Mesenteric fat pad (tissue), 1 donor: ENCODE results near the gene C19orf47. TPM values are rescaled to one million over a fixed set of nuclear protein-coding genes. Genes with fewer than 3 reads are reported as not detected.

ENCODE experiments used
- DNase-seq: peaks from one replicate; pipeline ENCODE4 v3.0.0-alpha.2; 2020; ENCODE audit warnings: low spot score
- total RNA-seq: library from RNA; stranded (reverse); fragmentation: NEBNext Ultra II Directional; extraction: Animal tissue kit (Norgen Biotek cat#: 25700); gene quantifications from one replicate; pipeline ENCODE4 v1.2.1, GENCODE V29; 2021
- donor health status: DM: yes; HTN: yes; CAD: no.

The C19orf47 gene
- total RNA-seq, 1 donor from 2014 or later: 13.0 TPM

DNA sequence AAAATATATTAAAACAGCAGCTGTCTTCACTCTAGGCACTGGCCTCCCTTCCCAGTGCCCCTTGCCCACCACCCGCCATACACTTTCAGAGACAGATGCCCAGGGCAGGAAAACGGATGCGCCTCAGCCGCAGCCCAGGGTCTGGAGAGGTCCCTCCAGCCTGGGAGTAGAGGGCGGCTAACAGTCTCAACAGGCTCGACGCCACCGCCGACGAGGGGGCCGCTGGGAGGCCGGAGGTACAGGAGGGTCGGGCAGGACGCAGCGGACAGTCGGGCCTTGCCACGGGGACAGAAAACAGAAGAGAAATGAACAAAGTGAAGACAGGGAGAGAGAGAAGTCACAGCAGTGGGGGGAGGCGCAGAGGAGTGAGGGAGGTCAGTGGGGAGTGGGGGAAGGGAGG is 27.1 kb downstream of the C19orf47 start:
- DNase-seq: no peak

DNA sequence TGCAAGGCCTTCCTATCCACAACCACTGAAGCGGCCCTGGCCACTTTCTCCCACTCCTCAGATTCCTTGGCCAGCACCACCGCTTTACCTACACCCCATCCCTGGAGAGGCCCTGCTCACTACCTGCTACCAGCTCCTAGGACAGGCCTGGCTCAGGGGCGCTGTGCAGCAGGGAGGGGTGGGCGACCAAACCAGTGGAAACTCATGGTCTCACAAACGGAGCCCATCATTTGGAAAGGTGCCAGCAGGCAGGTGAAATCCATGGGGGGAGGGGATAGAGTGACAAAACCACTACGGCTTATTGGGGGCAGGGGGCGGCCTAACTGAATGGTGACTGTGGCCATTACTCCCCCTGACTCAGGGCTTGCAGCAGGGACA is 27.6 kb downstream of the C19orf47 start:
- no peak for DNase-seq

DNA sequence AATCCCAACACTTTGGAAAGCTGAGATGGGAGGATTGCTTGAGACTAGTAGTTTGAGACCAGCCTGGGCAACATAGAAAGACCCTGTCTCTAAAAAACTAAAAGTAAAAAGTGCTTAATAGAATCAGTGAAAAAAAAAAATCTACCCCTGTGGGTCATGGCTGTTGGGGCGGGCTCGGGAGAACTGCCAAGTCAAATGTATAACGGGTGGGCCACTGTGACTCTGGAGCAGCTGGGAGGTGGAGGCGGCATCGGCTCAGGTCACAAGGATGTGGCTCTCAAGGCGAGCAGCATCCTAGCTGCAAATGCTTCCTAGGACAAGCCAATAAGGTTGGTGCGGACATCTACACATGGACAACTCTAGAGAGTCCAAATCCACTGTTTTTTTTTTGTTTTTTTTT is 30.9 kb downstream of the C19orf47 start:
- DNase-seq: no peak

DNA sequence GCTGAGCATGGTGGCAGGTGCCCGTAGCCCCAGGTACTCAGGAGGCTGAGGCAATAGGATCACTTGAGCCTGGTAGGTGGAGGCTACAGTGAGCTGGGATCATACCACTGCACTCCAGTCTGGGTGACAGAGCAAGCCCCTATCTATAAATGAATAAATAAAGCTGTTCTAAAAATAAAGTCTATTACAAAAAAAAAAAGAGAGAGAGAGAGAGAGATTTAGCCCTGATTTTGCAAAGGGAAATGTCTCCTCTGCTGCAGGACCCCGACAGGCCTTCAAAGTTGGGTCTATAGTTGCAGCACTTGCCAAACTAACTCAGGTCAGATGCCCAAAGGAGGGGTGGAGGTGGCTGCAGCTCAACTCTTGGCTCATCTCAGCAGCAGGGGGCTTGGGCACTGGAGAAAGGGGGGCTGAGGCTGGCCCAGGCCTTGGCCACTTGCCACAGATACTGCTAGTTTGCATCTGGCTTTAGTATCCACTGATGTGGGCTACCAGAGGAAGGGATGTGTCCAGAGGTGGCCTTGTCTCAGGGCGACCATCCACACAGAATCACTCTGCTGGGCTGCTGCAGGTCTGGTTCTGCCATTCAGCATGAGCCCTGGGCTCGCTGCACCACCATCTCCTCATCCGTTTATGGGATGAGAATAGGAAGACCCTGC is 32.3 kb downstream of the C19orf47 start:
- no peak for DNase-seq

DNA sequence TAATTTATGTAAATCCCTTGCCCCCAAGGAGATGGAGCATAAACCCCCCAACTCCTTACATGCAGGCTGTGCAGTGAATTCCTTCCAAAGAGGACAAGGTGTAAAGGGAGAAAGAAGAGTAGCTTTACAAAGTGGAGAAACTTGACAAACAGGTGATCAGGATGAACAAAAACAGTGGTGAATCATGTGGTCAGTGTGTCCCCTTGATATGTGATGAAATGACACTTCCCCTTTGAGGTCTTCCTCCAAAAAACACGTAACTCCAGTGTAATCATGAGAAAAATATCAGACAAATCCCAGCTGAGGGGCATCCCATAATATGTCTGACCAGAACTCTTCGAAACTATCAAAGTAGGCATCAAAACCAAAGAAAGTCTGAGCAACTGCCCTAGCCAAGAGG is 33.5 kb downstream of the C19orf47 start:
- DNase-seq: no peak

DNA sequence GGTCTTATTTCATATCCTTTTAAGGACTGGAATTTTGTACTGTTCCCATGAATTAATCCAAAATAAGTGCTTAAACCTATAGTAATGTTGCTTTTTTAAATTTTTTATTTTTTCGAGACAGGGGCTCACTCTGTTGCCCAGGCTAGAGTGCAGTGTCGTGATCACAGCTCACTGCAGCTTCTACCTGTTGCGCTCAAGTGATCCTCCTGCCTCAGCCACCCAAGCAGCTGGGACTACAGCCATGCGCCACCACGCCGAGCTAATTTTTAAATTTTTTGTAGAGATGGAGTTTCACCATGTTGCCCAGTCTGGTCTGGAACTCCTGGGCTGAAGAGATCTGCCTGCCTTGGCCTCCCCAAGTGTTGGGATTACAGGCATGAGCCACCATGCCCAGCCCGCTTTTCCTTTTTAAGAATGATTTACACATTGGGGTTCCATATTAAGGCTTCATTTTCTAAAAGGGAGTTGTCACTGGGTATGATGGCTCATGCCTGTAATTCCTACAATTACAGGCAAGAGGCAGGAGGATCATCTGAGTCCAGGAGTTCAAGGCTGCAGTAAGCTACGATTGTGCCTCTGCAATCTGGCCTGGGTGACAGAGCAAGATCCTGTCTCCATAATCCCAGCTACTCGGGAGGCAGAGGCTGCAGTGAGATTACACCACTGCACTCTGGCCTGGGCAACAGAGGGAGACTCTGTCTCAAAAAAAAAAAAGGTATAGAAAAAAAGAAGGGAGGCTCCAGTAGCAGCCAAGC is 34.8 kb downstream of the C19orf47 start:
- no peak for DNase-seq

DNA sequence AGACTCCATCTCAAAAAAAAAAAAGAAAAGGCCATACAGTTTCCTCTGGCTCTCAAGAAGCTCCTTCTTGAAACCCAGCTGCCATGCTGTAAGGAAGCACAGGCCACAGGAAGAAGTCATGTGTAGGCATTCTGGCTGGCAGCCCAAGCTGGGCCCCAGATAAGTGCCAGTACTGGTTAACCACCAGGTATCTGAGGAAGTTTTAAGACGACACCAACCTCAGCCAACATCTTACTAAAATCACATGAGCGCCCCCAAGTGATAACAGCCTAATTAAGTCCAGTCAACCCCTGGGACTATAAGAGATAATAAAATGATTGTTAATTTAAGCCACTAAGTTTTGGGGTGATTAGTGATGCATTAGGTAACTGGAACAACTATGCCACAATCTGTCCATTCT is 35.7 kb downstream of the C19orf47 start:
- no peak for DNase-seq

DNA sequence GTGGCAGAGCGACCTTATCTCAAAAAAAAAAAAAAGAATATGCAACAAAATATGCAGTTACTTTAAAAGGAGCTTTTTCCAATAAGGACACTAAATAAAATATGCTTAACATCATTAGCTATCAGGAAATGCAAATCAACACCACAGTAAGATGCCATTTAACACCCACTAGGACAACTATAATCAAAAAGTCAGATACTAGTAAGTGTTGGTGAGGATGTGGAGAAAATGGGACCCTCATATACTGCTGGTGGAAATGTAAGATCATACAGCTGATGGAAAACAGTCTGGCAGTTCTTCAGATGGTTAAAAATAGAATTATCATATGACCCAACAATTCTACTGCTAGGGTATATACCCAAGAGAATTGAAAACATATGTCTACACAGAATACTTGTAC is 38.5 kb downstream of the C19orf47 start:
- DNase-seq: no peak

DNA sequence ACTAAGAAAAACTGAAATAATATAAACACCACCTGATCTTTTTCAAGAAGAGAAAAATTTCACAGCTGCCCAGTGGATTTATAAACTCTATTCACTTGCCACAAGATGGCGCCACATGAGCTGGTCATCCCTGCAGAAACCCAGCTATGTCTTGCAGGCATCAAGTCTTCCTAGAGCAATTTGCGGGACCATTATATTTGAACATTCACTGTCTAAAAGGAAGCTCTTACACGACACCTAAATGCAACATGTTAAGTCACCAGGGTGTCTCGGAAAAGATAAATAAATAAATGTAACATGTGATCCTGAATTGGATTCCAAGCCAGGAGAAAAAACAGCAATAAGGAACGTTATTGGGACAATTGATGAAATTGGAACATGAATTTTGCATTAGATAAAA is 42.8 kb downstream of the C19orf47 start:
- no peak for DNase-seq

DNA sequence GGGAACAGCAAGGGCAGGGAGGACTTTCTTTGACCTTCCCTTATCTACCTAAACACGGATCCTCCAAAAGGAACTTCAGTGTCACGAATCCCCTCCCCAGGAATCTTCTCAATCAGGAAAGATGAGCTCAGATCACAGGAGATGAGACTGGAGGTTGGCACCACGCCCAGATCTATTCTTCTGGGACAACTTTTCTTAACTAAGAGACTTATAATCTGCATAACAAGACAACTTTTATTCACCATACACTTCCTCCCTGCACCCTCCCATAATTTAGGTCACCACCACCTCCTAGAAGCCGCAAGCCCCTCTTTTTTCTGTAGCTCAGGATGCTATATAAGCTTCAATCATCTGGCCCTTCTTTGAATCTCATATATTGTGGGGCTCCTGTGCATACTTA is 43.9 kb downstream of the C19orf47 start:
- DNase-seq: no peak

DNA sequence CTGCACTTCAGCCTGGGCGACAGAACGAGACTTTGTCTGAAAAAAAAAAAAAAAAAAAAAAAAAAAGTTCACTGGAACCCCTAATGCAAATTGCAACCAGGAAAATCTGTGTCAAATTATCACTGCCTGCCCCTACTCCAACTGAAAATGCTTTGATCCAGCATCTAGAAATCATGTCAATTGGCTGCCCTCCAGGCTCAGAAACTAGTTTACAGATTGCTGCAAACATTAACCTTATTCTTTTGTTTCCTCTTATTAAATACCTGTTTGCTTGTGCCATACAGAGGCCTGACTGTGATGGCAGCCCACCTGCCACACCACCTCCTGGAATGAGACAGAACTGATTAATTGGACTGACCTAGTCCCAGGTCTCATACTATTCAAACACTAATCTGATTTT is 44.4 kb downstream of the C19orf47 start:
- DNase-seq: no peak

DNA sequence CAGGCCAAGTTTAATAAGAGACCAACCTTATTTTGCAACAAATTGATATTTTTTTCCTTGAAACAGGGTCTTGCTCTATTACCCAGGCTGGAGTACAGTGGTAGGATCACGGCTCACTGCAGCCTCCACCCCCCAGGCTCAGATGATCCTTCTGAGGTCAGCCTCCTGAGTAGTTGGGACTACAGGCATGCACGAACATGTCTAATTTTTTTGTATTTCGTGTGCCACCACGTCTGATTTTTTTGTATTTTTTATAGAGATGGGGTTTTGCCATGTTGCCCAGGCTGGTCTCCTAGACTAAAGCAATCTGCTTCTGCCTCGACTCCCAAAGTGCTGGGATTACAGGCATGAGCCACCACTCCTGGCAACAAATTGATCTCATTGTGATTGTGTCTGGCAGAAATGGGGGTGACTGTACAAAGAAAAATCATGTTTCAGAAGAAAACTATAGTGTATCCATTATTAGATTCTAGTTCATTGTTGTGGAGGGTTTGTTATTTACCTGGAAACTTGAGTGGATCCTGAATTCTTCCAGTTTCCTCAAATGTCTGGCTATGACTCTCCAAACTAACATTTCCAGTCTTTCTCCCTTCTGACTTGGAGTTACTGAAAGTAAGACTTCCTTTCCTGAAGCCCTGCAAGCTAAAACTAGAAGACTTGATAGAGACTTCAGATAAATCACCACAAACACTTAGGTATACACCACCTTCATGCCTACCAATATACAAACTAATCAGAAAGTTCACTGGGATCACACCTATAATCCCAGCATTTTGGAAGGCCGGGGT is 45.8 kb downstream of the C19orf47 start:
- DNase-seq: no peak

DNA sequence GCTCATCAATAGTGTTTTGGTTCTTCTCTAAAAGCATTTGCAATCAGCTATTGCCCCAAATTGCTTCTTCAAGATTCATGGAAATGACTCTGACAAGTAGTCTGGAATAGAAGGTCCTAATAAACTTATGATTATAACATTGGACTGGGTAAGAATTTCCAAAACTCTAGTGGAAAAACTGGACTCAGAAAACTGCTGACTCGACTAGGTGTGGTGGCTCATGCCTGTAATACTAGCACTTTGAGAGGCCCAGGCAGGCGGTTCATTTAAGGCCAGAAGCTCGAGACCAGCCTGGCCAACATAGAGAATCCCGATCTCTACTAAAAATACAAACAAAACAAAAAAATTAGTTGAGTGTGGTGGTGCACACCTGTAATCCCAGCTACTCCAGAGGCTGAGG is 47.5 kb downstream of the C19orf47 start:
- no peak for DNase-seq

DNA sequence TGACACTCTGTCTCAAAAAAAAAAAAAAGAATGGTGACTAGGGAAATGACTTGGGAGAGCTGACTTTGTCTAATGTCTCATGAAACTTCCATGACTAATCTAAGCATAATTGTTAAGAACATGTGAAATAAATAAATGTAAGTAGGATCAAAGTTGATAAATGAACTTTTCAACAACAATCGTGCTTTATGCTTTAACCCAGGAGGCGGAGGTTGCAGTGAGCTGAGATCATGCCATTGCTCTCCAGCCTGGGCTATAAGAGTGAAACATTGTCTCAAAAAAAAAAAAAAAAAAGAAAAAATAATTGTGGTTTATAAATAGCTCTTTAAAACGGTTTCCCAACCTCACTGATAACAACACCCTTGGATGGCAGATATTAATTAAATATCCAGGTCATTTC is 50.2 kb downstream of the C19orf47 start:
- no peak for DNase-seq

DNA sequence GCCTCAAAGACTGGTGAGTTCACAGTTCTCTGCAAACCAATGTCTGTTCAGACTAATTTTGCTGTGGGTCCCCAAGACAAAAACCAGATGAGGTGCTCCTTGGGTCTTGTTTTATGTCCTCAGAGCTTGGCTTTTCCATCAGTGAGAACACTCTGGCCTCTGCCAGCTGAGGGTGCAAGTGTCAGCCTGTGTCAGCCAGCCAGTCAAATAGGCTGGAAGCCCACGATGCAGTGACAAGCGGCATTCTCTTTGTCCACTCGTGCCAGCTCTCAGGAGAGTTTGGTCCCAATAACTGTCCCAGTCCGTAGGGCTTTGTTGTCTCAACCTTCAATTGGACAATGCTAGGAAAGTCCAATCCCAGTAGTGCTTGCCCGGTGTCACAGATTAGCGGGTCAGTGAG is 53.6 kb downstream of the C19orf47 start:
- no peak for DNase-seq

DNA sequence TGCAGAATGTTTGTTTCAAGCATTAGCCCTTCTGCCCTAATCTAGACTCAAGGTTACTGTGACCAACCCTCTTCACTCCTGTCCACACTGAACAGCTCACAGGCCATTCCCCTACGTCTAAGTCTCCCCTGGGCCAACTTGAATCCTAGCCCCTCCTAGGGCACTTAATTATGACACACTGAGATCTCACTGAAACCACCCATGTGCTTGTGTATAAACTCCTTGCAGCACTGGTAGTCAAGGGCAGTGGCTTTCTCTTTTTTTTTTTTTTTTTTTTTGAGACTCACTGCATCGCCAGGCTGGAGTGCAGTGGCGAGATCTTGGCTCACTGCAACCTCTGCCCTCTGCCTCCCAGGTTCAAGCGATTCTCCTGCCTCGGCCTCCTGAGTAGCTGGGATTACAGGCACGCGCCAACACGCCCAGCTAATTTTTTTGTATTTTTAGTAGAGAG is 61.2 kb downstream of the C19orf47 start:
- DNase-seq: no peak

DNA sequence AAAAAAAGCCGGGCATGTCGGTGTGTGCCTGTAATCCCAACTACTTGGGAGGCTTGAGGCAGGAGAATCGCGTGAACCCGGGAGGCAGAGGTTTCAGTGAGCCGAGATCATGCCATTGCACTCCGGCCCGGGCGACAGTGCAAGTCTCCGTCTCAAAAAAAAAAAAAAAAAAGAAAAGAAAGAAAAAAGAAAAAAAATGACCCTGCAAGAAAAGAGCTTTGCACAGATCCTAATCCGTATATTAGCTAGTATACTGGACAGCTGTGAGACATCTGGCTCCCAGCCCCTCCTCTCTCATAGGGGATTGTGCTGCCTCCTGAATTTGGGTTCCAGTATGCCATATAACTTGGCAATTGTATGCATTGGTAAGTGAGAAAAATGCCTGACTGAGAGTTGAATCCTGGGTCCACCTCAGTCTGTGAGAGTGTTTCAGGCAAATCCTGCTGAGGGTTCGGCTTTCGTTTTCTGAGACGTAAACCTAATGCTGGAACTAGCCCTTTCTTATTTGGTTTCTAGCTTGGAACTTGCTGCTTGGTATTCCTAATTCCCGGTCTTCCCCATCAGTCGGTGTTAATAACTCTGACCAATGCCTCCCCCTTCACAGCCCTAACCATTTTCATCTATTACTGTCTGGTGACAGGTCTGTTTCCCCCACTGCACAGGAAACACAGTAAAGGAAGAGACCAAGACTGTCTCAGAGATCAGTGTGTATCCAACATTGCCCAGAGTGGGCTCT is 61.8 kb downstream of the C19orf47 start:
- no peak for DNase-seq

DNA sequence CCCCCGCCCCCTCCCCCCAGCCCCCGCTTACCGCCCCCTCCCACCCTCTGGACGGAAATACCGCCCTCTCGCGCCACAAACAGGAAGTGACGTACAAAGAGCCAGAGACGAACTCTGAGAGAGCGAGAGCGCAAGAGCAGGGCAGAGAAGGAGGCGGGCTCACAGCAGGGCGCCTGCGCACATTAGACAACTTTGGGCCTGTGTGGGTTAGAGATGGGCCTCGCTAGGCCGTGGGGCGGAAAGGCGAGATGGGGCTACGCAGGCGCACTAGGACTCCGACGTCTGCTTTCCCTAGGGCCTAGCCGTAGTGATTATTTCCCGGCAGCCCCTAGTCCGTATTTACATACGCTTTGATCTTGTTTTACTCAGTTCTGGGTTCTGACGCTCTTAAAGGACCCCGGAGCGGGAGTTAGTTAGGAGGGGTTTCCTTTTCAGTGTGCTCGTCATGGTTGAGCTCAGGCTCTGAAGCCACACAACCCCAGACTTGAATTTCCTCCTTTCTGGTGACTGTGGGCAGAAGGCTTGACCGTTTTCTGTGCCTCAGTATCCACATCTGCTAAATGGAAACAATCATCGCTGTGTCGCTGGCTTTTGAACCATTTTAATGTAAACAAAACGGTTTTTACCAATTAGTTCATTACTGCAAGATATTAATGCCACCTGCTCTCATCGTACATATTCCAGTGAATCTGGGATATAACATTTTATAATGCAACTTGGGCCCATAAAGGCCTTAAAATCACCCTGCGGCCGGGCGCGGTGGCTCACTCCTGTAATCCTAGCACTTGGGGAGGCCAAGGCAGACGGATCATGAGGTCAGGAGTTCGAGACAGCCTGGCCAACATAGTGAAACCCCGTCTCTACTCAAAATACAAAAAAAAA is 62.6 kb downstream of the C19orf47 start:
- peak; percentile 98 for DNase-seq

DNA sequence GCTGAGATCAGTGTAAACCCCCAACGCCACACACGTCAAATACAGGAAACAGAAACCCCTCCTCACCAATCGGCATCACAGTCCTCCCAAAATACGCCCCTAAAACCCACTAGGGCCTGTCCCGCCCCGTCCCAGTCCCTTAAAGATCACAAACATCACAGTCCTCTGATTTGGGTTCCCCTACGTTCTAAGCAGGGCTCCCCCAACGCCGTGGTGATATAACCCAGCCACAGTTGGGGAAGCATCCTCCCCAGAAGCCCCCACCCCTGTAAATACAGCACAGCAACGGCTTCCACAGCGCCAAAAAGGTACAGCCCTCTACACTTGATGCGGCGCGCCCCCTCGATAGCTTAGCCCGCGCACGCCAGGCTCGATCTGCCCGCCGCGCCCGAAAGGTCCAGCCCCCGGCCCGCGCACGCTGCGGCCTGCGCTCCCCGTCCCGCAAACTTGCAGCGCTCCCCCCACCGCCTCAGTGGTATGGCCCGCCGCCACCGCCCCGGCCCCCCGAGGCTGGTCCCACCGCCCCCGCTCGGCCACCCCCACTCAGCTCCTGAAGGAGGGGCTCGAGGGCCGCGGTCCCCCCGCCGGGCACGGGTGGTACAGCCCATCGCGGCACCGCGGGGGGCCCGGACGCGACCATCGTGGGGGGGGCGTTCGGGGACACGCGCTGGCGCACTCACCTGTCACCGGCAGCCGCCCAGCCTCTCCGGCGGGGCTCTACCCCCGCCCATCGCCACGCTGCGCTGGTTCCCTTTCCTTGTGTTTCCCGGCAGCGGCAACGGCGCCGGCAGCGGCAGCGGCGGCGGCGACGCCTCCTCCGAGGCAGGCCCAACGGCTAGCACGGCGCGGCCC is 63.5 kb downstream of the C19orf47 start, which contains the start of gene AKT2:
TSS of gene AKT2 (minus strand) at position 845 of the 852 bp plus-strand sequence. CDS start 20,078 bp downstream, outside the sequence.
- no peak for DNase-seq

DNA sequence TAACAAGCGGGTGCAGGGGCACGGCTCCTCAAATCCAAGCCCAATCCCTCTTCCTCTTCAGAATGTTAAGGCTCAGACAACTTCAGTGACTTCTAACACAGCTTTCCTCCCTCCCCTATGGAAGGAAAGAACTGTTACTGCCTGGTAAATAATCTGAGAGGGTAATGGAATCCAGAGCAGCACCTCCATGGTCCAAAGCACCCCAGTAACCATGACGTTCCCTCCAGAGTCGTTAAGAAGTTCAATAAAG is 64.0 kb downstream of the C19orf47 start:
- no peak for DNase-seq
